GM23248 (cell line): ENCODE data around the gene DPP3. TPM values are rescaled to one million over a fixed set of nuclear protein-coding genes. Genes with fewer than 3 reads are reported as not detected.

ENCODE experiments used
- DNase-seq: peaks from one replicate; pipeline ENCODE4 v3.0.0-alpha.2; 2015
- H2AFZ ChIP-seq: fragments of 200-600 bp; sonication (generic); 2 replicates; pipeline ENCODE4 v1.6.1; 2016; ENCODE audit warnings: antibody characterized with exemption
- H3F3A ChIP-seq: fragments of 200-600 bp; sonication (generic); 2 replicates; pipeline ENCODE4 v1.6.1; 2016; ENCODE audit warnings: mild to moderate bottlenecking, antibody characterized with exemption, mixed run types; ENCODE audit not compliant: insufficient read depth
- H3K27ac ChIP-seq: fragments of 200-600 bp; sonication (generic); 2 replicates; pipeline ENCODE4 v1.5.1; 2016; ENCODE audit warnings: mild to moderate bottlenecking
- H3K27me3 ChIP-seq: fragments of 200-600 bp; sonication (generic); replicated peaks from 2 replicates; pipeline ENCODE4 v1.6.1; 2016; ENCODE audit warnings: mild to moderate bottlenecking; ENCODE audit not compliant: insufficient read depth
- H3K36me3 ChIP-seq: fragments of 200-600 bp; sonication (generic); 2 replicates; pipeline ENCODE4 v1.6.1; 2016; ENCODE audit warnings: low read depth, mild to moderate bottlenecking
- H3K4me1 ChIP-seq: fragments of 200-600 bp; sonication (generic); 2 replicates; pipeline ENCODE4 v1.6.1; 2016; ENCODE audit warnings: mild to moderate bottlenecking; ENCODE audit not compliant: insufficient read depth
- H3K4me2 ChIP-seq: fragments of 200-600 bp; sonication (generic); one replicate; pipeline ENCODE4 v1.6.1; 2016; ENCODE audit warnings: mild to moderate bottlenecking; ENCODE audit not compliant: unreplicated experiment
- H3K4me3 ChIP-seq: fragments of 200-600 bp; sonication (generic); 2 replicates; pipeline ENCODE4 v1.5.1; 2016; ENCODE audit warnings: mild to moderate bottlenecking
- H3K79me2 ChIP-seq: fragments of 200-600 bp; sonication (generic); 2 replicates; pipeline ENCODE4 v1.6.1; 2016; ENCODE audit warnings: mild to moderate bottlenecking; ENCODE audit not compliant: insufficient read depth
- H3K9ac ChIP-seq: fragments of 200-600 bp; sonication (generic); 2 replicates; pipeline ENCODE4 v1.6.1; 2016; ENCODE audit warnings: mild to moderate bottlenecking
- H3K9me2 ChIP-seq: fragments of 200-600 bp; sonication (generic); 2 replicates; pipeline ENCODE4 v1.6.1; 2016; ENCODE audit warnings: mixed run types, mild to moderate bottlenecking, moderate library complexity; ENCODE audit not compliant: insufficient read depth
- H3K9me3 ChIP-seq: fragments of 200-600 bp; sonication (generic); one replicate; pipeline ENCODE4 v1.6.1; 2017; ENCODE audit warnings: low read depth
- H4K20me1 ChIP-seq: fragments of 200-600 bp; sonication (generic); 2 replicates; pipeline ENCODE4 v1.6.0; 2016; ENCODE audit not compliant: insufficient read depth
- EZH2 ChIP-seq: fragments of 200-600 bp; sonication (generic); IDR thresholded peaks from 2 replicates; pipeline ENCODE4 v1.6.1; 2018; ENCODE audit warnings: antibody characterized with exemption, mild to moderate bottlenecking; ENCODE audit not compliant: insufficient read depth, poor library complexity, severe bottlenecking
- EZH2phosphoT487 ChIP-seq: fragments of 200-600 bp; sonication (generic); IDR thresholded peaks from 2 replicates; pipeline ENCODE4 v1.6.1; 2018; ENCODE audit warnings: antibody characterized with exemption, moderate library complexity, mild to moderate bottlenecking, low read depth; ENCODE audit not compliant: insufficient read depth
- WGBS, 2 experiments: methylation state at CpG; one replicate each; pipeline ENCODE4 v1.1.6; 2015 to 2017; ENCODE audit warnings: low lambda C conversion rate in 2 of 2, low coverage in 1 of 2; ENCODE audit errors: missing lambda C conversion rate in 2 of 2; 5-methylcytosine and 5-hydroxymethylcytosine counted together
- in situ Hi-C: fragments of 300-500 bp; cut with MboI; formaldehyde crosslinking; loops from 2 replicates; pipeline ENCODE4 v1.15.0; 2020
- polyA plus RNA-seq: library from polyadenylated mRNA; unstranded; fragments of >200 nt; fragmentation: Nextera tagmentation; extraction: Ambion mirVana; gene quantifications from 2 replicates; pipeline ENCODE4 v1.2.1, GENCODE V29; 2016
- total RNA-seq: library from RNA; depleted of rRNA; stranded (reverse); fragments of >200 nt; shearing (Covaris generic); gene quantifications from 2 replicates; pipeline ENCODE4 v1.2.3, GENCODE V29; 2014

The DPP3 gene
- total and polyA plus RNA-seq, 2 experiments from 2014 or later = 34.7 to 50.8 TPM

GRCh38 chr11:66488957-66489356, 8.7 kb downstream of the DPP3 start:
- no peaks in the 10 kb centered on the region for H3K9me2 ChIP-seq
- in situ Hi-C loops = no loop called here
- H2AFZ ChIP-seq = no peak overlapping the region
- no peak overlapping the region for H3K9ac ChIP-seq
- H3K79me2 ChIP-seq = no peaks in the 10 kb centered on the region
- H3F3A ChIP-seq = no peaks in the 10 kb centered on the region
- no peaks in the 10 kb centered on the region for H3K9me3 ChIP-seq
- no peaks in the 10 kb centered on the region for H3K36me3 ChIP-seq
- H3K27ac ChIP-seq = no peak overlapping the region
- no peak for DNase-seq
- H3K4me3 ChIP-seq = no peak overlapping the region
- WGBS, 2 experiments = 88 to 90% methylated on average over 8 to 10 of the region's 10 CpGs
- H4K20me1 ChIP-seq = no peaks in the 10 kb centered on the region
- H3K27me3 ChIP-seq = no peaks in the 10 kb centered on the region
- H3K4me2 ChIP-seq = no peak overlapping the region
- TF ChIP-seq EZH2phosphoT487 = no peak
- no peaks in the 10 kb centered on the region for H3K4me1 ChIP-seq

GRCh38 chr11:66489636-66490035, 9.4 kb downstream of the DPP3 start:
- in situ Hi-C loops = no loop called here
- Histone ChIP-seq H3F3A (no peaks in the 10 kb centered on the region), H3K9me2 (no peaks in the 10 kb centered on the region), H3K79me2 (no peaks in the 10 kb centered on the region), H3K4me3 (no peak overlapping the region), H4K20me1 (no peaks in the 10 kb centered on the region), H3K9me3 (no peaks in the 10 kb centered on the region), H3K27me3 (no peaks in the 10 kb centered on the region), H3K4me1 (no peaks in the 10 kb centered on the region), H3K27ac (no peak overlapping the region), H2AFZ (no peak overlapping the region), H3K9ac (no peak overlapping the region), H3K4me2 (no peak overlapping the region), H3K36me3 (no peaks in the 10 kb centered on the region)
- WGBS, 2 experiments = 93 to 99% methylated on average over 7 of the region's 7 CpGs
- no peak for DNase-seq
- TF ChIP-seq EZH2phosphoT487 (no peak), EZH2 (no peak)

- Histone ChIP-seq H3K36me3 (no peaks in the 10 kb centered on the region), H3K27me3 (no peaks in the 10 kb centered on the region), H3K4me1 (no peaks in the 10 kb centered on the region), H3K9me3 (no peaks in the 10 kb centered on the region), H3K4me3 (no peak overlapping the region), H3K9me2 (no peaks in the 10 kb centered on the region), H2AFZ (no peak overlapping the region), H3K4me2 (no peak overlapping the region), H3K79me2 (no peaks in the 10 kb centered on the region), H3K27ac (no peak overlapping the region), H3K9ac (no peak overlapping the region), H3F3A (no peaks in the 10 kb centered on the region), H4K20me1 (no peaks in the 10 kb centered on the region)
- peak; percentile 31 for DNase-seq
- in situ Hi-C loops = no loop called here
- WGBS, 2 experiments = 65 to 71% methylated on average over 17 to 20 of the region's 20 CpGs
- TF ChIP-seq EZH2phosphoT487 = no peak
- no peak for TF ChIP-seq EZH2
Measured at GRCh38 chr11:66491315-66491935, 11.2 kb downstream of the DPP3 start.

GRCh38 chr11:66492161-66492865, 12.1 kb downstream of the DPP3 start:
- Histone ChIP-seq H3K9me2 (no peaks in the 10 kb centered on the region), H2AFZ (no peak overlapping the region), H3K36me3 (no peaks in the 10 kb centered on the region), H3K9me3 (no peaks in the 10 kb centered on the region), H3F3A (no peaks in the 10 kb centered on the region), H3K27me3 (no peaks in the 10 kb centered on the region), H3K27ac (no peak overlapping the region), H3K79me2 (no peaks in the 10 kb centered on the region), H3K4me3 (no peak overlapping the region), H4K20me1 (no peaks in the 10 kb centered on the region), H3K9ac (no peak overlapping the region), H3K4me2 (no peak overlapping the region), H3K4me1 (no peaks in the 10 kb centered on the region)
- no peak for DNase-seq
- in situ Hi-C loops = no loop called here
- WGBS, 2 experiments = 86 to 91% methylated on average over 10 of the region's 10 CpGs
- no peak for TF ChIP-seq EZH2phosphoT487
